Body of pancreas (tissue), 4 donors: ENCODE measurements around the gene PPIC.

Experiments used
- POLR2A ChIP-seq, 3 donors: fragments of 450-650 bp; IDR thresholded peaks; one replicate each; pipeline ENCODE4 v1.6.1; 2016; ENCODE audit warnings: antibody characterized with exemption in 3 of 3, mild to moderate bottlenecking in 2 of 3
- TF ChIP-seq, protein P1 (sequence below), 7 experiments: fragments of 450-650 bp in 4 of 7; fragments of 200-600 bp in 3 of 7; sonication (generic) in 3 of 7; IDR thresholded peaks; one replicate each; pipeline ENCODE4 v1.5.1; 2016 to 2019; ENCODE audit warnings: antibody characterized with exemption in 7 of 7

DNA sequence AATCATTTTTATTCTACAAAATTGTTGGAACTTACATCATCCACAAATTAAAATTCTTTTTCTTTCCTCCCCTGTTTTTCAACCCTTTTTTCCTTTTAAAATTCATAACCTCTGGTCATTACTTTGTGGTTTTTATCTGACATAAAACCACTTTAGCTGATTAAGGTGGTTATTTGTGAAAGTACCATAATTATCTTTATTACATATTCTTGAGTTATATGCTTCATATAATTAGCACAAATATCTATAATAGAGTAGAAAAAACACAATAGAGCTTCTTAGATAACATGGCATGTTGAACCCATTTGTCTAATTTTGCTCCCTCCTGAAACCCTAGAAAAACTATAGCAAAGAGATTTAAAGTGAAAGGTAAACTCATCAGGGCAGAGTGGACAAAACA is 22.9 kb upstream of the PPIC start:
- TF ChIP-seq, protein P1, sequence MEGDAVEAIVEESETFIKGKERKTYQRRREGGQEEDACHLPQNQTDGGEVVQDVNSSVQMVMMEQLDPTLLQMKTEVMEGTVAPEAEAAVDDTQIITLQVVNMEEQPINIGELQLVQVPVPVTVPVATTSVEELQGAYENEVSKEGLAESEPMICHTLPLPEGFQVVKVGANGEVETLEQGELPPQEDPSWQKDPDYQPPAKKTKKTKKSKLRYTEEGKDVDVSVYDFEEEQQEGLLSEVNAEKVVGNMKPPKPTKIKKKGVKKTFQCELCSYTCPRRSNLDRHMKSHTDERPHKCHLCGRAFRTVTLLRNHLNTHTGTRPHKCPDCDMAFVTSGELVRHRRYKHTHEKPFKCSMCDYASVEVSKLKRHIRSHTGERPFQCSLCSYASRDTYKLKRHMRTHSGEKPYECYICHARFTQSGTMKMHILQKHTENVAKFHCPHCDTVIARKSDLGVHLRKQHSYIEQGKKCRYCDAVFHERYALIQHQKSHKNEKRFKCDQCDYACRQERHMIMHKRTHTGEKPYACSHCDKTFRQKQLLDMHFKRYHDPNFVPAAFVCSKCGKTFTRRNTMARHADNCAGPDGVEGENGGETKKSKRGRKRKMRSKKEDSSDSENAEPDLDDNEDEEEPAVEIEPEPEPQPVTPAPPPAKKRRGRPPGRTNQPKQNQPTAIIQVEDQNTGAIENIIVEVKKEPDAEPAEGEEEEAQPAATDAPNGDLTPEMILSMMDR (IDR thresholded peaks at IDR 0.05): no peak
- no peak for TF ChIP-seq POLR2A (IDR thresholded peaks at IDR 0.05)
